B cell (primary cell): ENCODE data around the gene ZNF618. TPM values are rescaled to one million over a fixed set of nuclear protein-coding genes. Genes with fewer than 3 reads are reported as not detected.
A peak's percentile ranks its signal among the peaks of the same experiment; 100 is the strongest.

Source experiments
- ATAC-seq: fragments of 200-7000 bp; cut with Tn5 transposase; one replicate; pipeline ENCODE4 v1.10.0; 2021; ENCODE audit warnings: low read depth, mild to moderate bottlenecking, moderate number of reproducible peaks, moderate library complexity
- CTCF ChIA-PET: fragments of 350-600 bp; sonication (Branson Sonifier 250); formaldehyde crosslinking; loops from one replicate; lab custom pipeline; 2021; ENCODE audit warnings: antibody characterized with exemption, inconsistent platforms; lab: Charles Lee
- POLR2A ChIA-PET: fragments of 350-600 bp; sonication (Branson Sonifier 250); formaldehyde crosslinking; loops from one replicate; lab custom pipeline; 2021; ENCODE audit warnings: antibody characterized with exemption; lab: Charles Lee
- DNase-seq: peaks from one replicate; pipeline ENCODE4 v3.0.0; 2013
- H2AFZ ChIP-seq: 2 replicates; pipeline ENCODE4 v1.6.1; 2012; ENCODE audit warnings: mild to moderate bottlenecking, low read depth, low read length; ENCODE audit not compliant: insufficient read depth, poor library complexity, severe bottlenecking
- H3K27ac ChIP-seq, 2 donors: 1 replicate in 1 of 2; 2 replicates in 1 of 2; pipeline ENCODE4 v1.5.1; 2012 to 2013; ENCODE audit warnings: low read length in 2 of 2, mild to moderate bottlenecking in 2 of 2, moderate library complexity in 1 of 2
- H3K27me3 ChIP-seq, 4 experiments: fragments of 200-600 bp in 1 of 4; sonication (generic) in 1 of 4; replicated peaks in 1 of 4; 1 replicate in 2 of 4; 2 replicates in 2 of 4; pipeline versions ENCODE4 v1.6.1 to v1.7.0; 2013 to 2016; ENCODE audit warnings: low read length in 3 of 4, mild to moderate bottlenecking in 2 of 4, mixed read lengths in 1 of 4, moderate library complexity in 1 of 4; ENCODE audit not compliant: insufficient read depth in 4 of 4, control insufficient read depth in 3 of 4; ENCODE audit errors: control extremely low read depth in 1 of 4
- H3K36me3 ChIP-seq, 2 experiments: replicated peaks in 1 of 2; 1 replicate in 1 of 2; 2 replicates in 1 of 2; pipeline versions ENCODE4 v1.6.1 to v1.7.1; 2013; ENCODE audit warnings: low read length in 1 of 2; ENCODE audit not compliant: insufficient read depth in 2 of 2, control insufficient read depth in 1 of 2; ENCODE audit errors: control extremely low read depth in 1 of 2, extremely low read depth in 1 of 2
- H3K4me1 ChIP-seq, 2 donors: fragments of 200-600 bp in 1 of 2; sonication (generic) in 1 of 2; 1 replicate in 1 of 2; 2 replicates in 1 of 2; pipeline versions ENCODE4 v1.5.1 to v1.6.1; 2013 to 2017; ENCODE audit warnings: low read length in 2 of 2; ENCODE audit not compliant: control insufficient read depth in 2 of 2, insufficient read depth in 2 of 2
- H3K4me2 ChIP-seq: replicated peaks from 2 replicates; pipeline ENCODE3; 2012; ENCODE audit warnings: mild to moderate bottlenecking, low read depth, low read length; ENCODE audit not compliant: poor library complexity, severe bottlenecking
- H3K4me3 ChIP-seq, 5 experiments: fragments of 200-600 bp in 1 of 5; sonication (generic) in 1 of 5; 1 replicate in 3 of 5; 2 replicates in 2 of 5; pipeline versions ENCODE4 v1.5.1 to v1.7.0; 2011 to 2016; ENCODE audit warnings: low read length in 4 of 5, mild to moderate bottlenecking in 4 of 5, low read depth in 2 of 5, control low read depth in 1 of 5, moderate library complexity in 1 of 5; ENCODE audit not compliant: insufficient read depth in 1 of 5; ENCODE audit errors: control extremely low read depth in 1 of 5, extremely low read depth in 1 of 5
- H3K79me2 ChIP-seq: fragments of 200-600 bp; sonication (generic); one replicate; pipeline ENCODE4 v1.6.0; 2016; ENCODE audit warnings: low read length; ENCODE audit not compliant: control insufficient read depth, insufficient read depth
- H3K9ac ChIP-seq: fragments of 200-600 bp; sonication (generic); 2 replicates; pipeline ENCODE4 v1.6.1; 2017; ENCODE audit warnings: mild to moderate bottlenecking, low read length, moderate library complexity
- H3K9me3 ChIP-seq, 3 donors: one replicate each; pipeline versions ENCODE4 v1.6.1 to v1.7.1; 2013; ENCODE audit warnings: low read length in 2 of 3; ENCODE audit not compliant: control insufficient read depth in 2 of 3, insufficient read depth in 1 of 3; ENCODE audit errors: control extremely low read depth in 1 of 3
- H4K20me1 ChIP-seq: 2 replicates; pipeline ENCODE4 v1.6.0; 2012; ENCODE audit warnings: mild to moderate bottlenecking, low read length; ENCODE audit not compliant: insufficient read depth, control insufficient read depth, poor library complexity, severe bottlenecking
- H3K27ac Mint-ChIP-seq: one replicate; pipeline ENCODE4 v1.8.0; 2021; ENCODE audit warnings: mixed read lengths
- H3K27me3 Mint-ChIP-seq: one replicate; pipeline ENCODE4 v1.8.0; 2021; ENCODE audit warnings: mixed read lengths
- H3K4me1 Mint-ChIP-seq: one replicate; pipeline ENCODE4 v1.8.0; 2021; ENCODE audit warnings: mixed read lengths
- H3K4me3 Mint-ChIP-seq: one replicate; pipeline ENCODE4 v1.8.0; 2021; ENCODE audit warnings: mixed read lengths
- H3K9me3 Mint-ChIP-seq: one replicate; pipeline ENCODE4 v1.8.0; 2022; ENCODE audit warnings: mixed read lengths; ENCODE audit not compliant: insufficient read depth
- EZH2 ChIP-seq: IDR thresholded peaks from 2 replicates; pipeline ENCODE4 v1.6.1; 2012; ENCODE audit warnings: borderline replicate concordance, low read depth, mild to moderate bottlenecking, moderate library complexity, low read length; ENCODE audit not compliant: insufficient read depth, poor library complexity, severe bottlenecking
- WGBS: methylation state at CpG from one replicate; pipeline ENCODE4 v1.1.5; 2013; ENCODE audit warnings: missing lambda C conversion rate; ENCODE audit not compliant: insufficient coverage; 5-methylcytosine and 5-hydroxymethylcytosine counted together
- intact Hi-C: fragments of 100-400 bp; cut with micrococcal nuclease; formaldehyde crosslinking; loops from one replicate; pipeline ENCODE4 v1.10.0; 2022
- polyA plus RNA-seq: library from polyadenylated mRNA; depleted of rRNA; stranded (reverse); fragments of >200 nt; gene quantifications from 2 replicates; pipeline ENCODE4 v1.2.3, GENCODE V29; 2012
- total RNA-seq, 2 donors: library from RNA; stranded (reverse); fragments of 120-200 nt in 1 of 2; gene quantifications; 1 replicate in 1 of 2; 2 replicates in 1 of 2; pipeline versions ENCODE4 v1.2.3 to v1.2.4, GENCODE V29; 2013 to 2022
- TF ChIP-seq, protein P1 (sequence below): fragments of 200-600 bp; IDR thresholded peaks from one replicate; pipeline ENCODE4 v1.8.0; 2022; ENCODE audit warnings: antibody characterized with exemption, mild to moderate bottlenecking

Gene ZNF618
- total and polyA plus RNA-seq, 2 donors (not counting 1 experiment from before 2014, with no cell fraction given) = 1.4 to 2.5 TPM

DNA sequence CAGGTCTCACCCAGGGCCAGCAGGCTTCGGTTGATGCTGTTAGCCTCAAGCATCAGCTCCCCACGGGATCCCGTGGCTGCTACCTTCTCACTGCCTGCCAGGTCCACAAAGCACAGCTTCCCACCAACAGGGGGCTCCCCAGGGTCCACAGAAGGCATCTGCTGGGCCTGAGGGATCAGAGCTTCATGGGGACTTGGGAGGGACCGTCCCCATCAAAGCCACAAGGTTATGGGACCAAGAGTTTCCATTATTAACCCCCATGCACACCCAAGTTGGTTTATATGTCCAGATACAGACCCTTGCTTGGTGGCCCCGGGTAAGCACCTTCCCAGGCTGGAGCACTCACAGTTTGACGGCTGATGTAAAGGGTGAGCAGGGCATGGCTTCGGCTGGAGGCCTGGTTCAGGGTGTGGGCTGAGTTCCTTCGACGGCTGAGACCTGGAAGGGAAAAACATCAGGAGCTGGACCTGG lies 220.0 kb downstream of the ZNF618 start:
- 84% methylated on average over 8 of the region's 9 CpGs for WGBS
- H3K4me3 Mint-ChIP-seq = peak overlapping the region; percentile 2

DNA sequence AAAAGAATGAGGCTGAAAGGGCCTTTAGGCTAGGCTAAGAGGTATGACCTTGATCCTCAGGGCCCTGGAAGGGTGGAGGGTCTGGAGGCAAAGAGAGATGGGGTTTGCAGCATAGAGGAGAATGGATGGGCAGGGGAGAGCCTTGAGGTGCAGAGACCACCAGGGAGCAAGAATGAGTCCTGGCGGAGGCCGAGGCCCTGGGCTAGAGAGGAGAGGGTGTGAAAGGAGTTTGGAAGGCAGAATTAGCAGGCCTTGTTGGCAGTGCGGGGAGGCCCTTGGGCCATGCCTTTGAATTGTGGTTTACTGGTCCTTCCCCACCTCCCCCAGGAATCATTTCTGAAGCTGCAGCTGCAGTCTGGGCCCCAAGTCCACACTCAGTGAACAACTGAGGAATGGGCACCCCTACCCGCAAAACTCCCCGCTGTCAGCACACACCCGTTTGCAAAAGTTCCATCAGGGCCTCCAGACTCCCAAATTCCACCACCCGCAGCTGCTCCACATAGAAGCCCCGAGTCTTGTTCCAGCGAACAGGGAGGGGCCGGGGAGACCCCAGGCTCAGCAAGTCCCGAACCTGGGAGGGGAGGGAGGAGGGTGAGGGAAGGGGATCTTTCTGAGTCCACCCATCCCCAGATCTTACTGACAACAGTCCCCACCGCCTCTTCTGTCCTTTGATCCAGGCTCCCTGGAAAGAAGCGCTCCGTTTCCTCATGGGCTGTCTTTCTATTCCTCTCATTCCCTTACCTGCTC lies 220.9 kb downstream of the ZNF618 start:
- peak overlapping the region; percentile 64 for H3K4me3 Mint-ChIP-seq
- ChIA-PET CTCF (no interaction called here), POLR2A (no interaction called here)
- no peak overlapping the region for H3K27ac ChIP-seq
- H3K36me3 ChIP-seq = no peaks in the 10 kb centered on the region
- H3K9ac ChIP-seq = no peak overlapping the region
- H3K27ac Mint-ChIP-seq = no peak overlapping the region
- intact Hi-C loops = no loop called here
- 66% methylated on average over 6 of the region's 14 CpGs for WGBS
- H3K79me2 ChIP-seq = no peaks in the 10 kb centered on the region
- no peaks in the 10 kb centered on the region for H4K20me1 ChIP-seq
- H3K4me1 ChIP-seq = peaks cover 5 to 6% of the 10 kb centered on the region in 2 donors
- no peak overlapping the region for H3K4me3 ChIP-seq
- H3K9me3 Mint-ChIP-seq = peaks cover 2% of the 10 kb centered on the region
- H3K27me3 ChIP-seq = peaks cover 0 to 25% (median 5%) of the 10 kb centered on the region in 4 experiments
- TF ChIP-seq, protein P1, sequence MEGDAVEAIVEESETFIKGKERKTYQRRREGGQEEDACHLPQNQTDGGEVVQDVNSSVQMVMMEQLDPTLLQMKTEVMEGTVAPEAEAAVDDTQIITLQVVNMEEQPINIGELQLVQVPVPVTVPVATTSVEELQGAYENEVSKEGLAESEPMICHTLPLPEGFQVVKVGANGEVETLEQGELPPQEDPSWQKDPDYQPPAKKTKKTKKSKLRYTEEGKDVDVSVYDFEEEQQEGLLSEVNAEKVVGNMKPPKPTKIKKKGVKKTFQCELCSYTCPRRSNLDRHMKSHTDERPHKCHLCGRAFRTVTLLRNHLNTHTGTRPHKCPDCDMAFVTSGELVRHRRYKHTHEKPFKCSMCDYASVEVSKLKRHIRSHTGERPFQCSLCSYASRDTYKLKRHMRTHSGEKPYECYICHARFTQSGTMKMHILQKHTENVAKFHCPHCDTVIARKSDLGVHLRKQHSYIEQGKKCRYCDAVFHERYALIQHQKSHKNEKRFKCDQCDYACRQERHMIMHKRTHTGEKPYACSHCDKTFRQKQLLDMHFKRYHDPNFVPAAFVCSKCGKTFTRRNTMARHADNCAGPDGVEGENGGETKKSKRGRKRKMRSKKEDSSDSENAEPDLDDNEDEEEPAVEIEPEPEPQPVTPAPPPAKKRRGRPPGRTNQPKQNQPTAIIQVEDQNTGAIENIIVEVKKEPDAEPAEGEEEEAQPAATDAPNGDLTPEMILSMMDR = no peak
- no peak for TF ChIP-seq EZH2
- H3K4me1 Mint-ChIP-seq = peaks cover 8% of the 10 kb centered on the region
- H3K4me2 ChIP-seq = peak overlapping the region; percentile 74
- peaks cover 41% of the 10 kb centered on the region for H3K27me3 Mint-ChIP-seq
- H3K9me3 ChIP-seq = peaks cover 0 to 13% (median 0%) of the 10 kb centered on the region in 3 donors
- ATAC-seq = no peak
- no peak for DNase-seq
- no peak overlapping the region for H2AFZ ChIP-seq

More for the DNA sequence above, 220.0 kb downstream of the ZNF618 start:
- peaks cover 5 to 6% of the 10 kb centered on the region in 2 donors for H3K4me1 ChIP-seq
- H3K9ac ChIP-seq = no peak overlapping the region
- CTCF ChIA-PET = interaction anchor here (1.4 kb wide), 1 partner anchor 13 kb away, joined by 5 read pairs; no protein-coding TSS in a partner anchor
- Mint-ChIP-seq H3K27ac (no peak overlapping the region), H3K9me3 (no peaks in the 10 kb centered on the region), H3K27me3 (peaks cover 37% of the 10 kb centered on the region), H3K4me1 (peaks cover 8% of the 10 kb centered on the region)
- no peak for DNase-seq
- no peak overlapping the region for H3K27ac ChIP-seq
- H3K4me2 ChIP-seq = no peak overlapping the region
- H3K79me2 ChIP-seq = no peaks in the 10 kb centered on the region
- H3K27me3 ChIP-seq = peaks cover 0 to 25% (median 5%) of the 10 kb centered on the region in 4 experiments
- TF ChIP-seq, protein P1 = no peak
- TF ChIP-seq EZH2 = no peak
- POLR2A ChIA-PET = no interaction called here
- intact Hi-C loops = no loop called here
- no peak overlapping the region for H3K4me3 ChIP-seq
- no peaks in the 10 kb centered on the region for H4K20me1 ChIP-seq
- H2AFZ ChIP-seq = no peak overlapping the region
- ATAC-seq = no peak
- H3K36me3 ChIP-seq = no peaks in the 10 kb centered on the region
- H3K9me3 ChIP-seq = peaks cover 0 to 8% (median 0%) of the 10 kb centered on the region in 3 donors
